Measurements from ENCODE around the gene DIS3L2. TPM values are rescaled to one million over a fixed set of nuclear protein-coding genes. Genes with fewer than 3 reads are reported as not detected.

Gene DIS3L2
- total RNA-seq, 2 donors from 2014 or later = 39.5 to 42.4 TPM

DNA sequence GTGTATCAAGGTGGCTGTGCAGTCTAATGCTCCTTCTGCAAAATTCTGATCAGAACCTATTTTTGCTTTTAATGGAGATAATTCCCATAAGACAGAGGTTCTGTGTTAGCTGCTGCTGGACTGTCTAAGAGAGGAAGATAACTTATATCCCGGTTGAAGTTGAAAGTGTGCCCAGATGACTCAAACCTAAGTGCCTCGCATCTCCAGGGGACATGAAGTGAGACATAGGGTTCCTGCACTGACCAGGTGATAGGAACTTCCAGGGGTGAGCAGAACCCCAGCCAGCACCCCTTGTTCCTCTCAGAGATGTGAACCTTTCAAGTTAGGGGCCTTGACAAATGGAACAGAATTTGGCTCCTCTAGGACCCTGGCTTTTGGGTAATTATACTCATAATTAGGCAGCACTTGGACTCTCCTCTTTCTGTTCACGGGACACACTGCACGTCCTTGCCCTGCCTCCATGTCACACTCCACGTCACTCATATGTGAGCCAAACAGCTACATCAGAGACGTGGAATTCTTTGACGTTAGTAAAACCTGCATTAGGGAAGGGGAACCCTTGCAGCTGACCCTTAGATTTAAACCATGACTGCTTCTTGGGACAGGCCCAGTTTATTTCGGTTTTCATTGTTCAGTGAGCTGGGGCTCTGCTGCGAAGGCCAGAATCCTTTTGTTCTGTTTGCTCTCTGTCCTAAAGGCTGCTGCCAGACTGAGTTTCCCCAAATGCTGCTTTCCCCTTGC, 312.6 kb downstream of the DIS3L2 start:
- Mint-ChIP-seq H3K4me3 (no peak overlapping the region), H3K27me3 (ENCODE audit: insufficient read depth) (no peaks in the 10 kb centered on the region), H3K36me3 (ENCODE audit: low read depth) (peaks cover 2% of the 10 kb centered on the region), H3K4me1 (peaks cover 21% of the 10 kb centered on the region), H3K9me3 (peaks cover 1% of the 10 kb centered on the region), H3K27ac (no peak overlapping the region)
- Histone ChIP-seq H3K27me3 (ENCODE audit: control insufficient read depth, insufficient read depth, low read length, poor library complexity, severe bottlenecking) (no peaks in the 10 kb centered on the region), H3K9me3 (ENCODE audit: control insufficient read depth, low read length) (peaks cover 6% of the 10 kb centered on the region), H3K4me1 (ENCODE audit: control insufficient read depth, insufficient read depth, low read length) (peaks cover 7% of the 10 kb centered on the region), H3K27ac (ENCODE audit: low read depth, low read length) (peak overlapping the region; percentile 14), H3K9ac (ENCODE audit: extremely low read depth, low read length, poor library complexity, severe bottlenecking) (no peak overlapping the region), H3K36me3 (ENCODE audit: control insufficient read depth, insufficient read depth, low read length) (no peaks in the 10 kb centered on the region), H3K4me3 (ENCODE audit: low read length) (no peak overlapping the region)
- DNase-seq = no peak
- WGBS, 2 experiments (ENCODE audit: insufficient coverage in 1 of 2, insufficient read length in 1 of 2) = 85 to 92% methylated on average over 9 of the region's 9 CpGs
- TF ChIP-seq, protein P1, sequence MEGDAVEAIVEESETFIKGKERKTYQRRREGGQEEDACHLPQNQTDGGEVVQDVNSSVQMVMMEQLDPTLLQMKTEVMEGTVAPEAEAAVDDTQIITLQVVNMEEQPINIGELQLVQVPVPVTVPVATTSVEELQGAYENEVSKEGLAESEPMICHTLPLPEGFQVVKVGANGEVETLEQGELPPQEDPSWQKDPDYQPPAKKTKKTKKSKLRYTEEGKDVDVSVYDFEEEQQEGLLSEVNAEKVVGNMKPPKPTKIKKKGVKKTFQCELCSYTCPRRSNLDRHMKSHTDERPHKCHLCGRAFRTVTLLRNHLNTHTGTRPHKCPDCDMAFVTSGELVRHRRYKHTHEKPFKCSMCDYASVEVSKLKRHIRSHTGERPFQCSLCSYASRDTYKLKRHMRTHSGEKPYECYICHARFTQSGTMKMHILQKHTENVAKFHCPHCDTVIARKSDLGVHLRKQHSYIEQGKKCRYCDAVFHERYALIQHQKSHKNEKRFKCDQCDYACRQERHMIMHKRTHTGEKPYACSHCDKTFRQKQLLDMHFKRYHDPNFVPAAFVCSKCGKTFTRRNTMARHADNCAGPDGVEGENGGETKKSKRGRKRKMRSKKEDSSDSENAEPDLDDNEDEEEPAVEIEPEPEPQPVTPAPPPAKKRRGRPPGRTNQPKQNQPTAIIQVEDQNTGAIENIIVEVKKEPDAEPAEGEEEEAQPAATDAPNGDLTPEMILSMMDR (conservative IDR thresholded peaks at IDR 0.05) = no peak

DNA sequence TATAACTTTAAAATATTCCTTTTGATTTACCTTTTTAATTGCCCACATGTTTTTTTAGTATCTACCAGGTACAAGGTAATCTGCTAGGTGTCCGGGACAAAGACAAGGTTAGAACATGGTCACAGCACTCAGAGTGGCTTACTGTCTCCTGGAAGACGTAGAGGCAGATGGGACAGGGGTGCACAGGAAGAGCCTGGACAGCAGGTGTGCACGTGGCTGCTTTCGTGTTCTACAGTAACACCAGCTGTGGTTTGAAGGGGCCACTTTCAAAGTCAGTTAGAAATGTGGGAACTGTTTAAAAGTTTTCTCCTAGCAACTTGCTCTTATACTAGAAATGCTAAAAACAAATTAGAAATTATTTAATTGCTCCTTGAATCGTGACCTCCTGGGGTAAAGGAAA, 314.2 kb downstream of the DIS3L2 start:
- Histone ChIP-seq H3K27ac (ENCODE audit: low read depth, low read length) (no peak overlapping the region), H3K36me3 (ENCODE audit: control insufficient read depth, insufficient read depth, low read length) (no peaks in the 10 kb centered on the region), H3K9ac (ENCODE audit: extremely low read depth, low read length, poor library complexity, severe bottlenecking) (no peak overlapping the region), H3K9me3 (ENCODE audit: control insufficient read depth, low read length) (peaks cover 6% of the 10 kb centered on the region), H3K27me3 (ENCODE audit: control insufficient read depth, insufficient read depth, low read length, poor library complexity, severe bottlenecking) (no peaks in the 10 kb centered on the region), H3K4me1 (ENCODE audit: control insufficient read depth, insufficient read depth, low read length) (peaks cover 7% of the 10 kb centered on the region), H3K4me3 (ENCODE audit: low read length) (no peak overlapping the region)
- peaks cover 20% of the 10 kb centered on the region for H3K4me1 Mint-ChIP-seq
- peaks cover 14% of the 10 kb centered on the region for H3K36me3 Mint-ChIP-seq (ENCODE audit: low read depth)
- H3K4me3 Mint-ChIP-seq = no peak overlapping the region
- no peak overlapping the region for H3K27ac Mint-ChIP-seq
- TF ChIP-seq, protein P1 (conservative IDR thresholded peaks at IDR 0.05) = no peak
- DNase-seq = no peak
- no peaks in the 10 kb centered on the region for H3K27me3 Mint-ChIP-seq (ENCODE audit: insufficient read depth)
- 89 to 98% methylated on average over 4 to 5 of the region's 5 CpGs for WGBS, 2 experiments (ENCODE audit: insufficient coverage in 1 of 2, insufficient read length in 1 of 2)
- H3K9me3 Mint-ChIP-seq = peaks cover 6% of the 10 kb centered on the region

DNA sequence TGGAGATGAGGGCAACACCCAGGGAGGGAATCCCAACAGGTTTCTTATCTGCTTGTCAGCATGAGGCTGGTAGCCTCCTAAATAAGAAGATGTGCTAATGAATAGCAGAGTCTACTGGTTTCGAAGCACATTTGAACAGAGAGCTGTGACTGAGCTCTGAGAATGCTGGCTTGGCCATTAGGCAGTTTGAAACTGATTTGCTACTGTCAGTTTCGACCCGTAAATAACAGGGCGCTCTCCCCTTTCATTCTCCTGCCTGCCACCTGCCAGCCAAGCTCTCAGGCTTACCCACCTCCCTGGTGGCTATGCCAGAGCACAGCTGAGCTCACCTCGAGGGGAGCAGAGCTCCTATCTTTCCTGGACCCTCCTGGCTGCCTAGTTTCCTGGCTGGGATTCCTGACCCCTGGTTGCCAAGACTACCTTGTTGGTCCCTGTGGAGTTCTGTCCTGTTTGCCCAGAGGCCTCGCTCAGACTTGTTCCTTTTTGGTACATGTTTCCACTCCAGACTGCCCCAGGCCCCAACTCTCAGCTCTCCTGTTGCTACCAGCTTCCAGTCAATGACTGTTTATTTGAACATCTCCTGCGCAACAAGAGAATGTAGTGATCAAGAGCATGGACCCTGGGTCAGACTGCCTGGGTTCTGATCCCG, 314.7 kb downstream of the DIS3L2 start:
- no peak overlapping the region for H3K9ac ChIP-seq (ENCODE audit: extremely low read depth, low read length, poor library complexity, severe bottlenecking)
- H3K27ac Mint-ChIP-seq = no peak overlapping the region
- WGBS, 2 experiments (ENCODE audit: insufficient coverage in 1 of 2, insufficient read length in 1 of 2) = 84 to 88% methylated on average over 7 to 8 of the region's 8 CpGs
- no peaks in the 10 kb centered on the region for H3K27me3 Mint-ChIP-seq (ENCODE audit: insufficient read depth)
- no peak overlapping the region for H3K4me3 Mint-ChIP-seq
- H3K4me1 ChIP-seq (ENCODE audit: control insufficient read depth, insufficient read depth, low read length) = peaks cover 7% of the 10 kb centered on the region
- H3K4me3 ChIP-seq (ENCODE audit: low read length) = no peak overlapping the region
- peaks cover 17% of the 10 kb centered on the region for H3K36me3 Mint-ChIP-seq (ENCODE audit: low read depth)
- H3K27me3 ChIP-seq (ENCODE audit: control insufficient read depth, insufficient read depth, low read length, poor library complexity, severe bottlenecking) = no peaks in the 10 kb centered on the region
- TF ChIP-seq, protein P1 (conservative IDR thresholded peaks at IDR 0.05) = no peak
- no peaks in the 10 kb centered on the region for H3K36me3 ChIP-seq (ENCODE audit: control insufficient read depth, insufficient read depth, low read length)
- peaks cover 6% of the 10 kb centered on the region for H3K9me3 ChIP-seq (ENCODE audit: control insufficient read depth, low read length)
- no peak for DNase-seq
- peak overlapping the region; percentile 54 for H3K27ac ChIP-seq (ENCODE audit: low read depth, low read length)
- H3K4me1 Mint-ChIP-seq = peaks cover 16% of the 10 kb centered on the region
- H3K9me3 Mint-ChIP-seq = peaks cover 6% of the 10 kb centered on the region

All from endodermal cell (in vitro differentiated cells).